D341Med (cell line): ENCODE measurements around the gene TESK1.

ENCODE experiments used
- DNase-seq: peaks from one replicate; pipeline ENCODE4 v3.0.0; 2012; ENCODE audit warnings: low spot score

Gene TESK1, protein sequence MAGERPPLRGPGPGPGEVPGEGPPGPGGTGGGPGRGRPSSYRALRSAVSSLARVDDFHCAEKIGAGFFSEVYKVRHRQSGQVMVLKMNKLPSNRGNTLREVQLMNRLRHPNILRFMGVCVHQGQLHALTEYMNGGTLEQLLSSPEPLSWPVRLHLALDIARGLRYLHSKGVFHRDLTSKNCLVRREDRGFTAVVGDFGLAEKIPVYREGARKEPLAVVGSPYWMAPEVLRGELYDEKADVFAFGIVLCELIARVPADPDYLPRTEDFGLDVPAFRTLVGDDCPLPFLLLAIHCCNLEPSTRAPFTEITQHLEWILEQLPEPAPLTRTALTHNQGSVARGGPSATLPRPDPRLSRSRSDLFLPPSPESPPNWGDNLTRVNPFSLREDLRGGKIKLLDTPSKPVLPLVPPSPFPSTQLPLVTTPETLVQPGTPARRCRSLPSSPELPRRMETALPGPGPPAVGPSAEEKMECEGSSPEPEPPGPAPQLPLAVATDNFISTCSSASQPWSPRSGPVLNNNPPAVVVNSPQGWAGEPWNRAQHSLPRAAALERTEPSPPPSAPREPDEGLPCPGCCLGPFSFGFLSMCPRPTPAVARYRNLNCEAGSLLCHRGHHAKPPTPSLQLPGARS

DNA sequence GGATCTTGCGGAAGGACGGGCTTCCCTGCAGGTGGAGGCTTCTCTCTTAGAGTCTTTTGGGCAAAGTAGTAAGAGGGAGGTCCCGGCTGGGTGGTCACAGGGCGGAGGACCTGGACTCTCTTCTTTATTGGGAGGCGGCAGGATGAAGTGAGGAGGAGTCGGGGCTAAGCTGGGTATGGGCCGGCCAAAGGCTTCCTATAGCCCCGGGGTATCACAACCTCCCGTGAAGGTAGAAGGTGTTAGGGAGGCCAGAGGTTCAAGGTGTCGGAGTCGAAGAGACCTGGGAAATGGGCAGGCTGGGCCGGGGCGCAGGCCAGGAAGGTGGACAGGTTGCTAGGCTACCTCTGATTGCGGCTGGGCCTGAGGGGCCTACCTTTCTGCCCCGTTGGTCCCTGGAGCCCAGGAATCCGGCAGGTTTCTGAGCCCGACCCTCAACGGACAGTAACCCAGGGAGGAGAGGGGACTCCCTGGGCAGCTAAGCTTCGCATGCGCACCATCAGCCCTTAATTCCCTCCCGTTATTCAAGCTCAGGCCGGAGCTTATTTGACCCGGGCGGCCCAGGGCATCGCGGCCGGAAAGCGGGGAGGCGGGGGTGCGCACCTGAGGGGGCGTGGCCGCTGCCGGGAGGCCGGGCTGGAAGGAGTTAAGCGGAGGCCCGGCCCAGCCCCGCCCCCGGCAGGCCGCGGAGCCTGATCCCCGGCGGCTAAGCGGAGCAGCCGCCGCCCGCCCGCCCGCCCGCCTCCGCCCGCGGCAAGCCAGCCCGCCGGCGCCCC is at the start of gene TESK1:
TSS of gene TESK1 (plus strand) at position 685 of the 773 bp plus-strand sequence. CDS start 358 bp downstream, outside the sequence.
- peak; percentile 91 for DNase-seq

DNA sequence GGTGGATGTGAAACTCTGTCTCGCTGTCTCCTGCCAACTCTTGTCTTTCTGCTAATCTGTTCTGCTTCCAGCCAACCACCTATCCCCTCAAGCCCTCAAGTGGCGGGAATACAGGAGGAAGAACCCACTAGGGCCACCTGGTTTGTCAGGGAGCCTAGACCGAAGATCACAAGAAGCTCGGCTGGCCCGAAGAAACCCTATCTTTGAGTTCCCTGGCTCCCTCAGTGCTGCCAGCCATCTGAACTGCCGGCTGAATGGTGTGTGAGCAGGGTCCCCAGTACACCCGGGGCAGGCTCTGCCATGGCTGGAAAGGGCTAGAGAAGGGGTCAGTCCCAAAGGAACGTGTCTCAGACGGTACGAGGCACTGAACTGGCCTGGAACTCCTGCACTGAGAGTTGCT is 49.2 kb upstream of the TESK1 start:
- no peak for DNase-seq

DNA sequence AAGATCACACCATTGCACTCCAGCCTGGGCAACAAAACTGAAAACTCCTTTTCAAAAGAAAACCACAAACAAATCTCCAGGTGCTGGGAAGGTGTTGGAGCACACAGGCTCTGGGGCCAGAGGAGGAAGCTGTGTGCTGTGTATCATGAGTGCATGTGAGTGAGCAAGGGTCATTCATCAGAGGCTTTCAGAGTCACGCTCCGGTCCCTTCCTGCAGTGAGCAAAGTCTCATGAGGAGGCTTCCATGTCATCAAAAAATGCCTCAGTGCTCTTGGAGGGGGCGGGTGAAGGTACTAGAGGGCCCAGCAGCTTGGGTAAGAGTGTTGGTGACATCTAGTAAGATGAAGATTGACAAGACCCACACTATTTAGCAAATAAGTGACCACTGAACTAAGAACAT is 48.3 kb upstream of the TESK1 start:
- DNase-seq = no peak

DNA sequence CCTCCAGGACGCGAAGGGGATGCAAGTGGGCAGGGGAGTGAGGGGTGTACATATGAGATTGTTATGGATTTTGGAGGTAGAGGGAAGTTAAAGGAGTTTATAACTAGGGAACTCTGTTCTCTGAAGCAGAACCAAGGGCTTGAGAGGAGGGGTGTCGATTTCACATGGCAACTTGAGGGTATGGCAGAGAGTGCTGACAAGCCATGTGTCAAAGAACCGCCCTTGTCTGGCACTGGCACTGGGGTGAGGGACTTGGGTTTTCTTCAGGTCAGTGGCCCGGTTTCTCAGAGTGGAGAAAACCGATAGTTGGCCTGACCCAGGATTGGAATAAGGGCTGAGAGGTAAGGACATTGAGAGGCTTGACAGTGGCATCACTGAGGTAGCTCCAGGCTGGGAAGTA is 47.7 kb upstream of the TESK1 start:
- no peak for DNase-seq

DNA sequence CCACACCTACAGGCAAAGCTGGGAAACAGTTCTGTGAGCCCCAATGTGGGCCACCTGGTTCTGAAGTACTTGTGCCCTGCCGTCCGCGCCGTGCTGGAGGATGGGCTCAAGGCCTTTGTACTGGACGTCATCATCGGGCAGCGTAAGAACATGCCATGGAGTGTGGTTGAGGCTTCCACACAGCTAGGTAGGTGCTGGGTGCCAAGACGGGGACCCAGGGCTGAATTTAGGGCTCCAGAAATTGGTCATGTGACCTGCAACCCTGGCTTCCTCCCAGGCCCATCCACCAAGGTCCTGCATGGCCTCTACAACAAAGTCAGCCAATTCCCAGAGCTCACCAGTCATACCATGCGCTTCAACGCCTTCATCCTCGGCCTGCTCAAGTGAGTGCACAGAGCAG is 46.9 kb upstream of the TESK1 start:
- DNase-seq = no peak

DNA sequence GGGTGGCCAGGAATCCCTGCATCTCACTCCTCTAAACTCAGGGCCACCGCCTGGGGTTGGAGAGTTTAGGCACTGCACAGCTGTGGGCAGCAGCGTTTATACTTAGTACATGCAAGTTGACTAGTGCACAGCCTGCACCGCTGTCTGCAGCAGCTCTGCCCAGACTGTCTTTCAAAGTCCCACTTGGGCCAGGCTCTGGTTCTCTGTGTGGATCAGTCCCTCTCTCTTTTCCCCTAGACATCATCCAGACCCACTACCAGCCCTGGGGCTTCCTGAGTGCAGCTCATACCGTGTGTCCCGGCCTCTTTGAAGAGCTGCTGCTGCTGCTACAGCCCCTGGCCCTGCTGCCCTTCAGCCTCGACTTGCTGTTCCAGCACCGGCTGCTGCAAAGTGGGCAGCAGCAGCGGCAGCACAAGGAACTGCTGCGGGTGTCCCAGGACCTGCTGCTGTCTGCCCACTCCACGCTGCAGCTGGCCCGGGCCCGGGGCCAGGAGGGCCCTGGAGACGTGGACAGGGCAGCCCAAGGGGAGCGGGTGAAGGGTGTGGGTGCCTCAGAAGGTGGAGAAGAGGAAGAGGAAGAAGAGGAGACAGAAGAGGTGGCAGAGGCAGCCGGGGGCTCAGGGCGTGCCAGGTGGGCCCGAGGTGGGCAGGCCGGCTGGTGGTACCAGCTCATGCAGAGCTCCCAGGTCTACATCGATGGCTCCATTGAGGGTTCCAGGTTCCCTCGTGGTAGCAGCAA is 45.1 kb upstream of the TESK1 start:
- no peak for DNase-seq

DNA sequence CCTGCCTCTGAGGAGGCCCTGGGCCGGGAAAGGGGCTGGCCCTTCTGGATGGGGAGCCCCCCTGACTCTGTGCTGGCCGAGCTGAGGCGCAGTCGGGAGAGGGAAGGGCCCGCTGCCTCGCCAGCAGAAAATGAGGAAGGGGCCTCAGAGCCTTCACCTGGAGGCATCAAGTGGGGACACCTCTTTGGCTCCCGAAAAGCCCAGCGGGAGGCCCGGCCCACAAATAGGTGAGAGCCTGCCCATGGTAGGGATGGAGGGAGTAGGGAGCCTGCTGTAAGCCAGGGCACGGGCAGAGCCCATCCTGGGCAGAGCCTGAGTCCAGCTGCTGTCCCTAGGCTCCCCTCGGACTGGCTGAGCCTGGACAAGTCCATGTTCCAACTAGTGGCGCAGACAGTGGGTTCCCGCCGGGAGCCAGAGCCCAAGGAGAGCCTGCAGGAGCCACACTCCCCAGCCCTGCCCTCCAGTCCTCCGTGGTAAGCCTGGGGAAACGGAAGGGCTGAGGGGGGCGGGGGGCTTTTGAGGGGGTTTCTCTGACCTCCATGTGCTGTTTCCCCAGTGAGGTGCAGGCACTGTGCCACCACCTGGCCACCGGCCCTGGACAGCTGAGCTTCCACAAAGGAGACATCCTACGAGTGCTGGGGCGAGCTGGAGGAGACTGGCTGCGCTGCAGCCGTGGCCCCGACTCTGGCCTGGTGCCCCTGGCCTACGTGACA is 44.3 kb upstream of the TESK1 start:
- no peak for DNase-seq

DNA sequence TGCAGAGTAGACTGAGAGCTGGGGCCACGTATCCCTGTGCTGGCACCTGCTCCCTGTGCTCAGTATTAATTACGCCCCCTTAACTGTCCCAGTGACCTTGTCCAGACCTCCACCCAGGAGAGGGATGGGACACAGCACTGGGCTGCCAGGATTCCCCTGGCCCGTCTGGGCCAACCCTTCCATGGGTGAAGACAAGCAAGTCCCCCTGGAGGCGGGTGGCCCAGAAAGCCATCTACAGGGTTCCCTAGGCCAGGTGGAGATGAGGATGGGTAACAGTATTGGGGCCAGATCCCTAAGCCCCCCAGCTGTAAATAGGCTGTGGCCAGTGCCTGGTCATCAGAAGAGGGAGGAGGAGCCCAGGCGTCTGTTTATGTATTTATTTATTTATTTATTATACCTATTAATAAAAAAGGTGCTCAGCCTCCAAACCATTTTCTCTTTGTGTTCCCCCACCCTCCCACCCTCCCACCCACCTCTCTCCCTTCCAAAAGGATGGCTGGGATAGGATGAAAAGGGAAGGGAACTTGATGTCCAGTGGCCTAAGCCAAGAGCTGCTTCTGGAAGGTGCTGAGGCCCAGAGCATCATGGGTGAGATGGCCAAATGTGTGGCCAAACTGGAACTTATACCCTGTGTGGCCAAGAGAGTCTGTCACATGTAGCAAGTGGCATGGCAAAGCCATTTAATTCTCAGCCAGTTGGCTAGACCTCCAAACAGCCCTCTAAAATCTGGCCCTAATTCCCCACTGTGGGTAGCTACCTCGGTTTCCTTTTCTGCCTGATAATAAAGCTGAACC is 43.4 kb upstream of the TESK1 start:
- no peak for DNase-seq

DNA sequence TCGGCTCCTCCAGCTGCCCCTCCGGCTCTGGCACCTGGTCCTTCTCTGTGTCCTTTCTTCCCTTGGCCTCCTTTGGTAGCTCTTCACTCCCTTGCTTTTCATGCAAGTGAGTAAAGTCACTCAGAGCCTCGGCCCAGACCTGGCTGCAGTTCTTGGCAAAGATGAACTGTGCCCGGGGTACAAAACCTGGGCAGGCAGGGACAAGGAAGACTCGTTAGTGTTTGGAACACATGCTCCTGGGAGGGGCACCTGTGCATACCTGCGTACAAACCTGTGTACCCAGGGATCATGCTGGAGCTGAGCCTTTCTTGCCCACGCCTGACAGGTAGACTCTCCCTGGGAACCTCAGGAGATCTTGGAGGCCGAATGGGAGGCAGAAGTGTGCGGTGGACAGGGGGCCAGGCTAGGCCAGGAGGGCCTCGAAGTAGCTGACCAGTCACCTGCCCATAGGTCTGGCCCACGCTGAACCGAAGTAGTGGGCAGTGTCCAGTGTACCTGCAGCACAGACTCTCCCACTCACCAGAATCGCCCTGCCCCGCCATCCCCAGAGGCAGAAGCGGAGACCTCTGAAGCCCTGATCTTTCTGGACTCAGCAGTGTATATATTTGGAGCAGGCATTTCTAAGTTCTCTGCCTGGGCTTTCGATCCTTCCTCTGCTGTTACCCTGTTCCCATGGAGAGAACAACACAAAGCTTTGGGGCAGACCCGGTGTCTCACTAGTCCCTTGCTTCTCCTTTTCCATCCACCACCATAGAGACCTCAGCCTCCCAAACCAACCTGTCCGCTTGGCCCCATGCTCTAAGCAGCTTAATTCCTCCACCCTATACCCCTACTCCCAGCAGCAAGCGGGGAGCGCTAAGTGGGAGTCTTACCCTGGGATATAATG is 41.9 kb upstream of the TESK1 start:
- DNase-seq = no peak

DNA sequence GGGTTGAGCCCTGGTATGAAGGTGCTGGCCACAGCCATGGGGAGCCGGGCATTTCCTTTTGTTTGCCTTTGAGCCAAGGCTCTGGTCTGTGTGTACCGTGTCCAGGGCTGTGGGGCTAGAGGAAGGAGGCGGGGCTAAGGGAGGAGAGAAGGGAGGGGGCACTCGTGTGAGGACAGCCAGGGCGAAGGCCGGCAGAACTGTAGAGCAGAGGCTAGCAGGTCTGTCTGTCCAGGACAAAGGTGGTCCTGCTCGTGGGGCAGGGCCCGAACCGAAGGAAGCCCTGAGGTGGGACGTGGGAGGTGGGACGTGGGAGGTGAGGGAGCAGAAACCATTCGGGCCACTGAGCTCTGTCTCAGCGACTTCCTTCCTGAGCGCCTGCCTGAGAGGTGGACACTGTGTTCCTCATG is 41.3 kb upstream of the TESK1 start:
- DNase-seq = no peak

DNA sequence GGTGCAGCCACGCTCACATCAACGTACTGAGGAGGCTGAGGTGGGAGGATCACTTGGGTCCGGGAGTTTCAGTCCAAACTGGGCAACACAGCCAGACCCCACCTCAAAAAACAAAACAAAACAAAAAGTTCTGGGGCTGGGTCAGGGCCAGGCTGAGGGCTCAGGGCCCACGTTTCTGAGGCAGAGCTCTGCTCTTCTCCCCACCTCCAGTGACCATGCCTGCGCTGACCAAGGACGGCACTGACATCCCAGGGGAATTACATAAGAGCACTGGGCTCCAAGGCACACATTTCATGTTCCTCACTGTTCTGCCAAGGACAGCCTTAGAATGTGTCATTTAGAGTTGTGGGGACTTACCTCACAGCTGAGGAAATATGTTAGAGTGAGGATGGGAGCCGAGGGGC is 40.4 kb upstream of the TESK1 start:
- DNase-seq = no peak

DNA sequence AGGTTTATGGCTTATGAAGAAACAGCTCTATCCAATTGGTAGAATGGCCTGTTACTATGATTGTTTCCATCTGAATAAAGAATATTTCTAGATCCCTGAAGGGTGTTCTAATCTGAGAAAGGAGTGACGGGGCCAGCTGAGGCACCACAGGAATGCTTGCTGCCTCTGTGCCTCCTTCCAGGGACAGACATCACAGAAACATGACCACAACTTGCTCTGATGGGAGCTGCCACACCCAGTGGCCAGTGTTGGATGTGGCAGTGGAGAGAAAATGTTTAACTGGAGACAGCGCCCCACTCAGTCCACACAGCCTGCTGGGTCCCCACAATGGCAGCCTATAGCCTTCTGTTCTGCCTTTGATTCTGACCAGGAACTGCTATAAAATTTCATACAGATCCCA is 38.6 kb upstream of the TESK1 start:
- no peak for DNase-seq

DNA sequence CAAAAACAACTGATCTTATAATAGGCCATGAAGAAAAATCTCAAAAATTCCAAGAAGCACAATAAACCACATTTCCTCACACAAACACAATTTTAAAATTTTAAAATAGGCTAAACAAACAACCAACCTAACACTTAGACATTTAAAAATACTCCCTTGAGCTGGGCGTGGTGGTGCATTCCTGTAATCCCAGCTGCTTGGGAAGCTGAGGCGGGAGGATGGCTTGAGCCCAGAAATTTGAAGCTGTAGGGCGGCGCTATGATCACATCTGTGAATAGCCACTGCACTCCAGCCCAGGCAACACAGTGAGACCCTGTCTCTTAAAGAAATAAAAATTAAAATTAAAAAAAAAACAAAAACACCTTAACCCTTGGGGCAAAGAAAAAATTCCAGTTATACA is 36.9 kb upstream of the TESK1 start:
- no peak for DNase-seq

DNA sequence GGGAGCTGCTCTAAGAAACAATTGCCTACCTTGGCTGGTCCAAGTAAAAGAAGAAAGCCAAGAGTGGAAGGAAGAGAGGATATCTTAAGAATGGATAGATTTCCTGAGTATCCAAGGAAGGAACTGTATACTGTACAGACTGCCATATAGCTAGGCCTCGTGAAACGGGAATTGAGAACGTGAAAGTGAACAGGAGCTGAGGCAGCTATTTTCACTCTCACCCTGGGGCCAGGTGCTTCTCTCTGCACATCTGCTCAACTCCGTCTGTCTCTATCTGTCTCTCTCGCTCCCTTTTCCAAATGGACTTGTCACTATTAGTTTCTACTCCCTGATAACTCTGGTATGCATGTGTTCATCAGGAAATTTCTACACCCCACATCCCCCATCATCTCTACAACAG is 35.9 kb upstream of the TESK1 start:
- no peak for DNase-seq

DNA sequence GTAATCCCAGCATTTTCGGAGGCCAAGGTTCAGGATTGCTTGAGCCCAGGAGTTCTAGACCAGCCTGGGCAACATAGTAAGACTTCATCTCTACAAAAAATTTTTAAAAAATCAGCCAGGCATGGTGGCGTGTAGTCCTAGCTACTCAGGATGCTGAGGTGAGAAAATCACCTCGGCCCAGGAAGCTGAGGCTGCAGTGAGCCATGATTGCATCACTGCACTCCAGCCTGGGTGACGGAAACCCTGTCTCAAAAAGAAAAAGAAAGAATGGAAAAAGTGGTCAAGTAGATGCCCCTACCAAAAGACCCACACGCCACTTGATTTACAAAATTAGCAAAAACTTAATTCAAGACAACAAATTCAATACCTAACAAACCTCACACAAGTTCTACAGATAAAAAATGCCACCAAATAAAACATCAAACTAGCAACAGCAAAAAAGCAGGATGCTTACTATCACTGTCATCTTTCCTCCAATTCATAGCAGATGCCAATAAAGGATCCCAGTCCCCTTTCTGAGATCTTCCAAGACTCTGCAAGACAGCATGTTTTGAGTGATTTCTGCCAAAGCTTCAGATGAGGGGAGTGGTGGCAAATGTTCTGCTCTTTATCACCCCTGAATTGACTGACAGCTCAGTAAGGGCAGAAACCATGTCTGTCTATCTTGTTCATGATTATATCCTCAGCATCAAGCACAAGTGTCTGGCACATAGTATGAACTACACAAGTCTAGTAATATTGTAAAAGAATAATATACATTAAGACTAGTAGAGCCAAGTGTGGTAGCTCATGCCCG is 34.2 kb upstream of the TESK1 start:
- no peak for DNase-seq

DNA sequence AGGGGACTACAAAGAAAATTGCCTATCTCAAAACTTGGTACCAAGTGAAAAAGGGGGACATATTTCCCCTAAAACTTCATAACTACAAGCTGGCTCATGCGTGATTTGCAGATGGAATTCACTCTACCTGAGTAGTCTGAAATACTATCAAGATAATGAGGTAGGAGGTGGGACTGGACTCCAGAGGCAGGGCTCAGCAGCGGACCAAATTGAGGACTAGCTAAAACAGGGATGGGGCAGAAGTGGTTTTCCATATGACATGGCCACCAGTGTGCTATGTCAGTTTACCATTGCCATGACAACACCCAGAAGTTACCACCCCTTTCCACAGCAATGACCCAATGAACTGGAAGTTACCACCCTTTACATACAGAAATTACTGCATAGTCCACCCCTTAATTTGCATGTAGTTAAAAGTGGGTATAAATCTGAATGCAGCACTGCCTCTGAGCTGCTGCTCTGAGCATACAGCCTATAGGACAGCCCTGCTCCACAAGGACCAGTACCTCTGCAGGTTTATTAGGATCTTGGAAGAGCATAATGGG is 30.4 kb upstream of the TESK1 start:
- DNase-seq = no peak

DNA sequence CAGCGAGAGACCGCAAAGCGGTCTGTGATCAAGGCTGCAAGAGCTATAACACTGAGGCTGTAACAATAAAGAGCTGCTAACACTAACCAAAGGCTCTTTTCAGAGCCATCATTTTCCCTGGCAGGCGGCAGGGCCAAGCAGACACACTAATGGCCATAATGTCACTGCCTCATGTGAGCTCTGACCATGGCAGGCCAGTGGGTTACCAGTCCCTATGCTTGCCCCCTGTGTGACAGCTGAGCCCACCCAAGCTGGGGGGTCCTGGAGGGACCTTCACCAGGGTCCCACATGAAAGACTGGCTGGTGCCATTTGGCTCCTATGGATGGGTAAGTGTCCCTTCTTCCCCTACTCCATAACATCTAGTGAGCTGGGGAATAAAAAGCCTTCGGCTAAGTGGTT is 29.6 kb upstream of the TESK1 start:
- DNase-seq = no peak

DNA sequence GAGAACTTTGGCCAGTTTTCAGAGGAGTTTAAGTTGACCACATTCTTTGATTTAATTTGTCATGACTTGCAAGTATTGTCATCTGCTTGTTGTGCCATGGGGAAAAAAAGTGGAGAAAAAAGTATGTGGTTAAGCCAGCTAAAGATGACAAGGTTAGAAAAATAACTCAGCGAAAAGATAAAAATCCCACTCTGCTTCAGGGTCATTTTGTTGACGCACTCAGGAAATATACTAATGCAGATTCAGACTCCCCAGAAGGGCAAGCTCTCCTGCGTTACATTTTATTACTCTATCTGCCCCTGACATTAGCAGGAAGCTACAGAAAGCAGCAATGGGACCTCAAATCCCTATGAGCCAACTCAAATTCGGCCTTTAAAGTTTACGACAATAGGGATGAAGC is 27.6 kb upstream of the TESK1 start:
- no peak for DNase-seq

DNA sequence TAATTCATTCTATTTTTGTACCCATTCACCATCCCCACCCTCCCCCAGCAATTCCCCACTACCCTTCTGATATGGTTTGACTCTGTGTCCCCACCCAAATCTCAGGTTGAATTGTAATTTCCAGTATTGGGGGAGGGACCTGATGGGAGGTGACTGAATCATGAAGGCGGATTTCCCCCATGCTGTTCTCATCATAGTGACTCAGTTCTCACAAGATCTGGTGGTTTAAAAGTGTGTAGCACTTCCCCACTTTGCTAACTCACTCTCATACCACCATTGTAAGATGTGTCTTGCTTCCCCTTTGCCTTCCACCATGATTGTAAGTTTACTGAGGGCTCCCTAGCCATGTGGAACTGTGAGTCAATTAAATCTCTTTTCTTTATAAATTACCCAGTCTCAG is 25.9 kb upstream of the TESK1 start:
- DNase-seq = no peak
